ENCODE results near the gene ACSF2.

ACSF2 gene

DNA sequence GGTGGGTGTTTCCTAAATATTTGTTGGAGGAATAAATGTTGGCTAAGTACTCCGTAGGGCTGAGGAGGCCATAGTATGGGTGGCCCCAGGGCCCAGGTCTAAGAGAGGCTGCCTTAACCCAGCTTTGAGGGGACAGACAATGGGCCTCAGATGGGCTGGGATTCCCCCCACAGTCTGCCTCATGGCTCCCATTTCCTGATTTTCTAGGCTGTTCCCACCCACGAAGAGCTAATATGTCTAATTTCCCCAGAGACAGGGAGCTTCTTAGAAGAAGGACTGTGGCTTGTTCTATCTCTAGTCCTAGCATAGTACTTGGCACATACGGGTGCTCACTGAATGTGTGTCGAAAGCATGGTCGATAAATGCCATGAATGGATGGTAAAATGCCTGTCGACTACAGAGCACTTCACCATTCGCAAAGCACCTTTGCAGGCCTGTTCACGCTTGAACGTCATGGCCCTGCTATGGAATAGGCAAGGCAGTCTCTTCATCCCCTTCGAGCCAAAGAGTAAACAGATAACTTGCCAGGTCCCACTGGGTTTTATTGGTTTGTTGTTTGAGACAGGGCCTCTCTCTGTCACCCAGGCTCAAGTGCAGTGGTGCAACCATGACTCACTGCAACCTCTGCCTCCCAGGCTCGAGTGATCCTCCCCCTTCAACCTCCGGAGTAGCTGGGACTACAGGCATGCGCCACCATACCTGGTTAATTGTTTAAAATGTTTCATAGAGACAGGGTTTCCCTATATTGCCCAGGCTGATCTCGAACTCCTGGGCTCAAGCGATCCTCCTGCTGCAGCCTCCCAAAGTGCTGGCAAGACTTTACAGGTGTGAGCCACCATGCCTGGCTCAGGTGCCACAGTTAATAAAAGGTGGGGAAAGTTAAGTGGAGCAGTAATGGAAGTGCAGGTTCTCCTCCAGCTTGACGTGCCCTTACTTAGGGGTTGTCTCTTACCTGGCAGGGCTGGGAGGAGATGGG, 33.0 kb downstream of the ACSF2 start:
- H3K4me3 Mint-ChIP-seq: no peak overlapping the region
- no peaks in the 10 kb centered on the region for H3K4me1 Mint-ChIP-seq
- TF ChIP-seq, protein P1, sequence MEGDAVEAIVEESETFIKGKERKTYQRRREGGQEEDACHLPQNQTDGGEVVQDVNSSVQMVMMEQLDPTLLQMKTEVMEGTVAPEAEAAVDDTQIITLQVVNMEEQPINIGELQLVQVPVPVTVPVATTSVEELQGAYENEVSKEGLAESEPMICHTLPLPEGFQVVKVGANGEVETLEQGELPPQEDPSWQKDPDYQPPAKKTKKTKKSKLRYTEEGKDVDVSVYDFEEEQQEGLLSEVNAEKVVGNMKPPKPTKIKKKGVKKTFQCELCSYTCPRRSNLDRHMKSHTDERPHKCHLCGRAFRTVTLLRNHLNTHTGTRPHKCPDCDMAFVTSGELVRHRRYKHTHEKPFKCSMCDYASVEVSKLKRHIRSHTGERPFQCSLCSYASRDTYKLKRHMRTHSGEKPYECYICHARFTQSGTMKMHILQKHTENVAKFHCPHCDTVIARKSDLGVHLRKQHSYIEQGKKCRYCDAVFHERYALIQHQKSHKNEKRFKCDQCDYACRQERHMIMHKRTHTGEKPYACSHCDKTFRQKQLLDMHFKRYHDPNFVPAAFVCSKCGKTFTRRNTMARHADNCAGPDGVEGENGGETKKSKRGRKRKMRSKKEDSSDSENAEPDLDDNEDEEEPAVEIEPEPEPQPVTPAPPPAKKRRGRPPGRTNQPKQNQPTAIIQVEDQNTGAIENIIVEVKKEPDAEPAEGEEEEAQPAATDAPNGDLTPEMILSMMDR (IDR thresholded peaks at IDR 0.05; ENCODE audit: unreplicated experiment in 3 of 3): no peak
- H3K27ac Mint-ChIP-seq: no peak overlapping the region
- H3K36me3 Mint-ChIP-seq (ENCODE audit: low read depth): peaks cover 3% of the 10 kb centered on the region
- H3K27me3 Mint-ChIP-seq (ENCODE audit: low read depth): no peaks in the 10 kb centered on the region
- H3K9me3 Mint-ChIP-seq: no peaks in the 10 kb centered on the region

DNA sequence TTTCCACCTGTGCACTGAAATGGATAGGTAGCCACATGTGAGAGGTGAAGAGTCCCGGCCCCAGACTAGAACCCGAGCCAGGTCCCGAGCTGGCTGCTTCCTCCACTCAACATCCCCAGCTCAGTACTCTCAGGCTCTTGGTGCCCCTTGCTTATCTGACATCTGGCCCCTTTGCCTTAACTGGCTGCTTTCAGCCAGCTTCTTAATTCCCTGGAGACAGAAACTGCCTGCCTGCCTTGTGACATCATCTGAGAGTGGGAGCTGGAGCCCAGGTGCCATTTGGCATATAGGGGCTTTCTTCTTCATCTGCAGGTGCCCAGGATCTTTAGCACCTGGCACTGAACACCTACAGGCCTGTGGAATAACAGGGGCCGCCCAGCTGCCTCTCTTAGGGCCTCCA, 33.7 kb downstream of the ACSF2 start:
- H3K4me3 Mint-ChIP-seq: no peak overlapping the region
- no peaks in the 10 kb centered on the region for H3K4me1 Mint-ChIP-seq

DNA sequence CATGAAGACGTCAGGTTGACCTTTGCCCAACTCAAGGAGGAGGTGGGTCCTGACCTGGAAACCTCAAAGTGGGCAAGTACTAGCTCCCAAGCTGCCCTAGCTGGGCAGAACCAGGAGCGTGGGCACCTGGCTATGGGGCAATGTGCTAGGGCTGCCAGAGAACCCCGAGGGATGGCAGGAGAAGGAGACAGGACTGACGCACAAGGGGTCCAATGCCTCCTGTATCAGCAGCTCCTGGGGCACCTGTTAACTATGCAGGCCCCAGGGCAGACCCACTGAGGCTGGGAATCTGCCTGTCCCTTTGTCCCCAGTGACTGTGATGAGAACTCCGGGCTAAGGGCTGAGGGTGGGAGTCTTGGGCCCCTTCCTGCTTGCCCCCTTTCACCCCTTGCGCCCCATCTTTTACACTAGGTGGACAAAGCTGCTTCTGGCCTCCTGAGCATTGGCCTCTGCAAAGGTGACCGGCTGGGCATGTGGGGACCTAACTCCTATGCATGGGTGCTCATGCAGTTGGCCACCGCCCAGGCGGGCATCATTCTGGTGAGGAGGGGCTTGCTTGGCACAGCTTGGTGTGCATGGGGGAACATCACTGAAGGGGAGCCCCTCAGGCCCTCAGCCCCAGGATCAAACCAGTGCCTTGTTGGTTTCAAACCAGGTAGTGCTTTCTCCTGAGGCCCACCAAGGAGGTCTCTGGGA, 35.0 kb downstream of the ACSF2 start:
- Mint-ChIP-seq H3K27ac (no peak overlapping the region), H3K36me3 (ENCODE audit: low read depth) (peaks cover 8% of the 10 kb centered on the region), H3K27me3 (ENCODE audit: low read depth) (peaks cover 5% of the 10 kb centered on the region), H3K4me1 (no peaks in the 10 kb centered on the region), H3K4me3 (no peak overlapping the region), H3K9me3 (no peaks in the 10 kb centered on the region)
- TF ChIP-seq, protein P1 (IDR thresholded peaks at IDR 0.05; ENCODE audit: unreplicated experiment in 3 of 3): no peak

More for the DNA sequence above, 33.7 kb downstream of the ACSF2 start:
- Mint-ChIP-seq H3K9me3 (no peaks in the 10 kb centered on the region), H3K36me3 (ENCODE audit: low read depth) (peaks cover 3% of the 10 kb centered on the region), H3K27ac (no peak overlapping the region), H3K27me3 (ENCODE audit: low read depth) (peaks cover under 1% of the 10 kb centered on the region)
- TF ChIP-seq, protein P1 (IDR thresholded peaks at IDR 0.05; ENCODE audit: unreplicated experiment in 3 of 3): no peak

DNA sequence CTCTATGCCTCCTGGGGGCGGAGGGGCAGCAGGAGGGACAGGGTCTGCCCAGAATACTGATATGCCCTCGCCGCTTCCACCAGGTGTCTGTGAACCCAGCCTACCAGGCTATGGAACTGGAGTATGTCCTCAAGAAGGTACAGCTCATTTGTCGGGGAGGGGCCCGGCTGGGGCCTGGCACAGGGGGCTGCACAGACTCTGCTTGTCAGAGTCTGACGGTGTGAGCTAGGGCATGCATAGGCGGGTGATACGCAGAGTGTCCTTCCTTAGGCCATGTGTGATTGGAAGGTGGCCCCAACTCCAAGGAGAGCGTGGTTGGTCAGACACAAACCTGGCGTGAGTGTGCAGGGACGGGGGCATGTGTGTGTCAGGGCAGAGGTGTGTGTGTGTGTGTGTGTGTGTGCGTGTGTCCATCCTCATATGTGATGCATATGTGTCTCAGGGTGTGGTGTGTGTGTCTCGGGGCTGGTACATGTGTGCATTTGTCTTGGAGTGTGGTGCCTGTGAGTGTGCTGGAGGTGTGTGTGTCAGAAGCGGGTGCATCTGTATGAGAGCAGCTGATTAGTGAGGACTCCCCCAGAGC, 35.6 kb downstream of the ACSF2 start:
- peaks cover 11% of the 10 kb centered on the region for H3K27me3 Mint-ChIP-seq (ENCODE audit: low read depth)
- no peak overlapping the region for H3K4me3 Mint-ChIP-seq
- H3K27ac Mint-ChIP-seq: no peak overlapping the region
- no peaks in the 10 kb centered on the region for H3K4me1 Mint-ChIP-seq
- no peaks in the 10 kb centered on the region for H3K9me3 Mint-ChIP-seq
- peaks cover 8% of the 10 kb centered on the region for H3K36me3 Mint-ChIP-seq (ENCODE audit: low read depth)
- TF ChIP-seq, protein P1 (IDR thresholded peaks at IDR 0.05; ENCODE audit: unreplicated experiment in 3 of 3): no peak

DNA sequence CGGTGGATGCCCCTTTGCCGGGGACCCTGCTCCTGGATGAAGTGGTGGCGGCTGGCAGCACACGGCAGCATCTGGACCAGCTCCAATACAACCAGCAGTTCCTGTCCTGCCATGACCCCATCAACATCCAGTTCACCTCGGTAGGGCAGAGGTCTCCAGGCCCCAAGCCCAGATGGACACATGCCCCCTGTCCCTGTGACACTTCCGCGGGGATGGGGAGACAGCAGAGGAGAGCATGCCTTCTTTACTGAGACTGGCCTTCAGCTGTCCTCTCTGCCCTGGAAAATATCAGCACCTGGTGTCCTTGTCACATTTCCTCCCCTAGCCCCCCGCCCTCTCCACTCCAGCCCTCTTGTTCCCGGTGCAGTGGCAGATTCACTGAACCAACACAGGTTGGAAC, 36.4 kb downstream of the ACSF2 start:
- Mint-ChIP-seq H3K9me3 (no peaks in the 10 kb centered on the region), H3K27ac (no peak overlapping the region), H3K36me3 (ENCODE audit: low read depth) (peaks cover 8% of the 10 kb centered on the region), H3K4me1 (peaks cover under 1% of the 10 kb centered on the region), H3K4me3 (no peak overlapping the region), H3K27me3 (ENCODE audit: low read depth) (peaks cover 19% of the 10 kb centered on the region)
- TF ChIP-seq, protein P1 (IDR thresholded peaks at IDR 0.05; ENCODE audit: unreplicated experiment in 3 of 3): no peak
